Gastrocnemius medialis (tissue), 4 donors: ENCODE data around the gene TRDN. TPM values are rescaled to one million over a fixed set of nuclear protein-coding genes. Genes with fewer than 3 reads are reported as not detected.
A peak's percentile ranks its signal among the peaks of the same experiment; 100 is the strongest.

Experiments used
- ATAC-seq, 2 donors: fragments of 150-250 bp; one replicate each; pipeline ENCODE4 v1.9.1; 2016
- DNase-seq, 2 donors: peaks; one replicate each; pipeline ENCODE4 v3.0.0-alpha.2; 2019
- H3K27ac ChIP-seq, 4 donors: fragments of 200-600 bp; sonication (generic); 1 replicate in 1 of 4; 2 replicates in 3 of 4; pipeline ENCODE4 v1.5.1; 2016 to 2018; ENCODE audit warnings: mild to moderate bottlenecking in 2 of 4, moderate library complexity in 1 of 4
- H3K27me3 ChIP-seq, 3 donors: fragments of 200-600 bp; sonication (generic) in 2 of 3; 1 replicate in 1 of 3; 2 replicates in 2 of 3; pipeline versions ENCODE4 v1.5.1 to v1.6.0; 2016 to 2019; ENCODE audit warnings: mild to moderate bottlenecking in 1 of 3, moderate library complexity in 1 of 3
- H3K36me3 ChIP-seq, 2 donors: fragments of 200-600 bp; sonication (generic) in 1 of 2; one replicate each; pipeline ENCODE4 v1.5.1; 2017 to 2018
- H3K4me1 ChIP-seq, 2 donors: fragments of 200-600 bp; sonication (generic) in 1 of 2; one replicate each; pipeline ENCODE4 v1.5.1; 2016 to 2017; ENCODE audit warnings: mild to moderate bottlenecking in 2 of 2
- H3K4me3 ChIP-seq, 4 donors: fragments of 200-600 bp; sonication (generic) in 3 of 4; 1 replicate in 1 of 4; 2 replicates in 3 of 4; pipeline ENCODE4 v1.5.1; 2016 to 2019; ENCODE audit warnings: mild to moderate bottlenecking in 2 of 4
- H3K9me3 ChIP-seq, 3 donors: fragments of 200-600 bp; sonication (generic) in 2 of 3; 1 replicate in 1 of 3; 2 replicates in 2 of 3; pipeline ENCODE4 v1.5.1; 2016 to 2019
- CTCF ChIP-seq, 5 experiments: fragments of 450-650 bp in 3 of 5; fragments of 200-600 bp in 2 of 5; sonication (generic) in 2 of 5; IDR thresholded peaks in 4 of 5; conservative IDR thresholded peaks in 1 of 5; 1 replicate in 4 of 5; 2 replicates in 1 of 5; pipeline ENCODE4 v1.5.1; 2016 to 2019; ENCODE audit warnings: antibody characterized with exemption in 5 of 5, mild to moderate bottlenecking in 3 of 5, moderate library complexity in 3 of 5
- POLR2A ChIP-seq, 2 donors: fragments of 450-650 bp; IDR thresholded peaks; one replicate each; pipeline ENCODE4 v1.6.1; 2017; ENCODE audit warnings: antibody characterized with exemption in 2 of 2, mild to moderate bottlenecking in 2 of 2, moderate library complexity in 2 of 2
- in situ Hi-C, 4 donors: fragments of 200-750 bp; cut with MboI; loops; one replicate each; pipeline versions ENCODE4 v1.15.0 to v1.8.0; 2017; ENCODE audit warnings: low sequenced_read_pairs in 4 of 4
- intact Hi-C: fragments of 100-400 bp; cut with DNase I; formaldehyde crosslinking; loops from one replicate; pipeline ENCODE4 v1.15.1; 2023; ENCODE audit warnings: low total_unique reads
- total RNA-seq, 4 donors: library from RNA; depleted of rRNA; stranded (reverse); fragments of >200 nt; gene quantifications; one replicate each; pipeline versions ENCODE4 v1.1.0 to v1.2.3, GENCODE V29; 2016

TRDN gene
- total RNA-seq, 4 donors from 2014 or later, result 190 to 628 (median 296) TPM

- Histone ChIP-seq H3K9me3 (no peaks in the 10 kb centered on the region), H3K27me3 (no peaks in the 10 kb centered on the region), H3K4me3 (no peak overlapping the region), H3K36me3 (no peaks in the 10 kb centered on the region), H3K4me1 (no peaks in the 10 kb centered on the region), H3K27ac (no peak overlapping the region)
- DNase-seq (no peak), ATAC-seq (no peak)
- TF ChIP-seq CTCF (IDR thresholded peaks at IDR 0.05 in 4 of 5, conservative IDR thresholded peaks at IDR 0.05 in 1 of 5) (no peak), POLR2A (IDR thresholded peaks at IDR 0.05) (no peak)
- intact Hi-C loops (no loop called here), in situ Hi-C loops (no loop called here)
Measured at GRCh38 chr6:123203928-123204327, 432.8 kb downstream of the TRDN start.

GRCh38 chr6:123201869-123202372 is 434.8 kb downstream of the TRDN start:
- no peak for DNase-seq

GRCh38 chr6:123193298-123193697 is 443.5 kb downstream of the TRDN start:
- peak in 1 of 2 donors; percentile 44 for ATAC-seq
- no peak for DNase-seq
- Histone ChIP-seq H3K9me3 (no peaks in the 10 kb centered on the region), H3K4me1 (no peaks in the 10 kb centered on the region), H3K27me3 (no peaks in the 10 kb centered on the region), H3K27ac (peak overlapping the region in 2 of 4 donors; percentile 31 to 40), H3K4me3 (no peak overlapping the region), H3K36me3 (no peaks in the 10 kb centered on the region)
- TF ChIP-seq POLR2A (IDR thresholded peaks at IDR 0.05) (no peak), CTCF (IDR thresholded peaks at IDR 0.05 in 4 of 5, conservative IDR thresholded peaks at IDR 0.05 in 1 of 5) (no peak)
- in situ Hi-C loops (no loop called here), intact Hi-C loops (no loop called here)

More at GRCh38 chr6:123201869-123202372, 434.8 kb downstream of the TRDN start:
- in situ Hi-C loops, result no loop called here
- Histone ChIP-seq H3K27ac (no peak overlapping the region), H3K36me3 (no peaks in the 10 kb centered on the region), H3K4me3 (no peak overlapping the region), H3K9me3 (no peaks in the 10 kb centered on the region), H3K4me1 (no peaks in the 10 kb centered on the region), H3K27me3 (no peaks in the 10 kb centered on the region)
- TF ChIP-seq CTCF (IDR thresholded peaks at IDR 0.05 in 4 of 5, conservative IDR thresholded peaks at IDR 0.05 in 1 of 5) (no peak), POLR2A (IDR thresholded peaks at IDR 0.05) (no peak)
- intact Hi-C loops, result no loop called here
- ATAC-seq, result no peak

GRCh38 chr6:123189816-123190215 is 446.9 kb downstream of the TRDN start:
- no peaks in the 10 kb centered on the region for H3K36me3 ChIP-seq
- no peak overlapping the region for H3K27ac ChIP-seq
- H3K9me3 ChIP-seq, result no peaks in the 10 kb centered on the region
- no peak for DNase-seq
- in situ Hi-C loops (no loop called here), intact Hi-C loops (no loop called here)
- no peaks in the 10 kb centered on the region for H3K4me1 ChIP-seq
- H3K27me3 ChIP-seq, result no peaks in the 10 kb centered on the region
- TF ChIP-seq POLR2A (IDR thresholded peaks at IDR 0.05) (no peak), CTCF (IDR thresholded peaks at IDR 0.05 in 4 of 5, conservative IDR thresholded peaks at IDR 0.05 in 1 of 5) (no peak)
- ATAC-seq, result no peak
- no peak overlapping the region for H3K4me3 ChIP-seq

DNA sequence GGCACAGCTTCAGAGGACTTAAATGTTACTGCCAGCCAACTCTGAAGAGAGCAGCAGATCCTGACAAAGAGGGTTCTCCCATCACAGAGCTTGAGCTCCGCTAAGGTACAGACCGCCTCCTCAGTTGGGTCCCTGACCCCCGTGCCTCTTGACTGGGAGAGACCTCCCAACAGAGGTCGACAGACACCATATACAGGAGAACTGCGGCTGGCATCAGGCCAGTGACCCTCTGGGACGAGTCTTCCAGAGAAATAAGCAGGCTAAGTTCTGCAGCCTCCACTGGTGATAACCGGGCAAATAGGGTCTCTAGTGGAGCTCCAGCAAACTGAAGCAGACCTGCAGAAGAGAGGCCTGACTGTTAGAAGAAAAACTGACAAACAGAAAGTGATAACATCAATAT is 453.8 kb downstream of the TRDN start:
- no peaks in the 10 kb centered on the region for H3K36me3 ChIP-seq
- no peak overlapping the region for H3K4me3 ChIP-seq
- no peak for DNase-seq
- in situ Hi-C loops, result no loop called here
- H3K27ac ChIP-seq, result no peak overlapping the region
- no peaks in the 10 kb centered on the region for H3K27me3 ChIP-seq
- H3K4me1 ChIP-seq, result no peaks in the 10 kb centered on the region
- no peak for ATAC-seq
- H3K9me3 ChIP-seq, result no peaks in the 10 kb centered on the region
- TF ChIP-seq POLR2A (IDR thresholded peaks at IDR 0.05), result no peak
- intact Hi-C loops, result no loop called here
